ENCODE data around the gene VPS26B. TPM values are rescaled to one million over a fixed set of nuclear protein-coding genes. Genes with fewer than 3 reads are reported as not detected.
"Not testable (repeated sequence)": the region's sequence is repeated elsewhere in the genome, so short reads cannot be mapped to it uniquely, and the experiment has no call there.

VPS26B gene
- total RNA-seq, result 10 to 100 TPM; 39.8 to 42.3 TPM

DNA sequence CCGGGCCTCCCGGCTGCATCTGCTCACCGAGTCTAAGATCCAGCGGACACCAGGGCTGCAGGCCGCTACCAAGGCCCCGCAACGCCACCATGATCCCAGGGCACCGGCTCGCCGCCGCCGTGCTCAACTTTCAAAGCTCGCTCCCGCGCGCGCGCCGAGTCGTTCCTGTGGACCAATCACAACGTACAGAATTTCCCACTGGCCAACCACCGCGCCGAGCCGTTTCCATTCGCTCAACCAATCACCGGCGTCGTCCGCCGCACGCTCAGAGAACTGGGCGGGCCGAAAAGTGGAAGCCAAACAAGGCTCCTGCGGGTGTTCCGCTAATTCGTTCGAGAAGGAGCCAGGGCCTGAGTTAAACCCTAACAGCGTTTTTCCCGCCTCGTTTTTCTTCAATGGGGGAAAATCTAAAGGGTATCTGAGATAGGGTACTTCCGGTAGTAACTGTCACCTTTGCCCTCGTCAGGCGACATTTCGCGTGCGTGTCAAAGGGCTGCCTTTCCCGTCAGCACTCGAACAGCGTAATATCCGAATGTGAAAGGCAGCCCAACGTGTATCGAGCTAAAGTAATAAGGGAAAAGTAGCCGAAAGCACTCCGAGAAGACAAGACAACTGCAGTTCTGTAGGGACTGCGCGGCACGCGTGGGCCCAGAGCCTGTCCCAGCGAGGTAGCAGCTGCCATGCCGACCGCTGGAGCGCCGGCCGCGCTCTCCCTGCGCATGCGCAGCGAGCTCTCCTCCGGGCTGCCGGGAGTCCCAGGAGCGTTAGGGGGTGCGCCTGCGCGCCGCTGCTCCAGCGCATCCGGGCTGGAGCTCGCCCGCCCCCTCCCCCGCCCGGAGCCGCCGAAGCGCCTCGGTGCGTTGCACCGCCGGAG, at the start of gene VPS26B, which contains the start of gene NCAPD3:
Gene VPS26B, plus strand, starts transcription at position 836 of the 874 bp plus-strand sequence. CDS start 452 bp downstream, outside the sequence.
Gene NCAPD3, minus strand, starts transcription at position 132 of the 874 bp plus-strand sequence. Its CDS starts 41 bp downstream, at position 91.
- H3K27ac Mint-ChIP-seq, result peak within 1 kb of the TSS; percentile 97
- no peaks in the 10 kb centered on the region for H3K27me3 Mint-ChIP-seq (ENCODE audit: low read depth)
- H3K4me3 Mint-ChIP-seq, result peak within 1 kb of the TSS; percentile 95
- H3K4me1 Mint-ChIP-seq (ENCODE audit: low read depth), result peaks cover 59% of the 10 kb centered on the region
- CTCF ChIA-PET, result interaction anchor here (0.5 to 1.5 kb wide), 6 partner anchors 14 to 52 kb away, joined by 3 to 11 read pairs (median 4); partner anchors contain the start of gene GLB1L3
- intact Hi-C loops (cut with micrococcal nuclease), result loop anchor here (1.0 kb wide), 6 partner anchors 17 to 267 kb away; partner anchors contain the start of genes ACAD8, GLB1L2 and THYN1
- H3K9me3 Mint-ChIP-seq, result no peaks in the 10 kb centered on the region
- peak; percentile 98 for DNase-seq
- peaks cover 26% of the 10 kb centered on the region for H3K36me3 Mint-ChIP-seq (ENCODE audit: low read depth)

GRCh38 chr11:134176284-134176683, 48.2 kb upstream of the VPS26B start:
- CTCF ChIA-PET, result interaction anchor here (1.0 kb wide), 1 partner anchor 248 kb away, joined by 3 read pairs; no protein-coding TSS in a partner anchor
- no peaks in the 10 kb centered on the region for H3K27me3 Mint-ChIP-seq (ENCODE audit: low read depth)
- H3K4me3 Mint-ChIP-seq, result no peak overlapping the region
- H3K36me3 Mint-ChIP-seq (ENCODE audit: low read depth), result peaks cover 49% of the 10 kb centered on the region
- H3K27ac Mint-ChIP-seq, result no peak overlapping the region
- no peak for DNase-seq
- intact Hi-C loops (cut with micrococcal nuclease), result no loop called here
- no peaks in the 10 kb centered on the region for H3K9me3 Mint-ChIP-seq
- H3K4me1 Mint-ChIP-seq (ENCODE audit: low read depth), result no peaks in the 10 kb centered on the region

- Mint-ChIP-seq H3K36me3 (ENCODE audit: low read depth) (peaks cover 48% of the 10 kb centered on the region), H3K27ac (no peak overlapping the region), H3K9me3 (no peaks in the 10 kb centered on the region), H3K27me3 (ENCODE audit: low read depth) (no peaks in the 10 kb centered on the region), H3K4me1 (ENCODE audit: low read depth) (no peaks in the 10 kb centered on the region), H3K4me3 (no peak overlapping the region)
- intact Hi-C loops (cut with micrococcal nuclease), result no loop called here
- DNase-seq, result no peak
- CTCF ChIA-PET, result no interaction called here
These were observed 46.3 kb upstream of the VPS26B start for GRCh38 chr11:134178032-134178674.

DNA sequence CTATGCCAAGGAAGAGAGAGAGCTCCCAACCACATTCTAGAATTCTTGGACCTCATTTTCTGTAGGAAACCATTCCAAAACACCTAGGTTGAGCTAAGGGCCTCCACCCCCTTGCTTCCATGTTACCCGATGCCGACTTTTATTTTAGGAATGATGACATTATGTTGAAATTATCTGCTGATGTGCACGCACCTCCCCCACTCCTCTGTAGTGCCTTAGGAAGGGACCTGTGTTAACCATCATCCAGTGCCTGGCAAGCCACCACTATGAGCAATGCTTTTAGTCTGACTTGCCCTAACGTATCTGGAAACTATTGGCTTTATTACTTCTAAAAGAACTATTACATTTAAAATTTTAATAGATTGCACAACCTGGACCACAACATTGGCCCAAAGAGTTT, 42.8 kb upstream of the VPS26B start:
- CTCF ChIA-PET, result no interaction called here
- Mint-ChIP-seq H3K4me1 (ENCODE audit: low read depth) (no peaks in the 10 kb centered on the region), H3K36me3 (ENCODE audit: low read depth) (peaks cover 45% of the 10 kb centered on the region), H3K27me3 (ENCODE audit: low read depth) (no peaks in the 10 kb centered on the region), H3K27ac (no peak overlapping the region), H3K9me3 (no peaks in the 10 kb centered on the region), H3K4me3 (no peak overlapping the region)
- no peak for DNase-seq
- intact Hi-C loops (cut with micrococcal nuclease), result no loop called here

DNA sequence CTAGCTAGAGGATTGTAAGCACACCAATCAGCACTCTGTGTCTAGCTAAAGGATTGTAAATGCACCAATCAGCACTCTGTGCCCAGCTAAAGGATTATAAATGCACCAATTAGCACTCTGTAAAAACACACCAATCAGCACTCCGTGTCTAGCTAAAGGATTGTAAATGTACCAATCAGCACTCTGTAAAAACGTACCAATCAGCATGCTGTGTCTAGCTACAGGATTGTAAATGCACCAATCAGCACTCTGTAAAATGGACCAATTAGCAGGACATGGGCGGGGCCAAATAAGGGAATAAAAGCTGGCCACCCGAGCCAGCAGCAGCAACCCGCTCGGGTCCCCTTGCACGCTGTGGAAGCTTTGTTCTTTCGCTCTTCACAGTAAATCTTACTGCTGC, 36.4 kb upstream of the VPS26B start:
- CTCF ChIA-PET, result interaction anchor here (1.1 kb wide), 1 partner anchor 85 kb away, joined by 5 read pairs; no protein-coding TSS in a partner anchor
- H3K4me3 Mint-ChIP-seq; H3K27ac Mint-ChIP-seq; H3K27me3 Mint-ChIP-seq (ENCODE audit: low read depth); DNase-seq; intact Hi-C loops (cut with micrococcal nuclease); H3K9me3 Mint-ChIP-seq; H3K4me1 Mint-ChIP-seq (ENCODE audit: low read depth): not testable (repeated sequence)
- peaks cover 74% of the 10 kb centered on the region for H3K36me3 Mint-ChIP-seq (ENCODE audit: low read depth)

DNA sequence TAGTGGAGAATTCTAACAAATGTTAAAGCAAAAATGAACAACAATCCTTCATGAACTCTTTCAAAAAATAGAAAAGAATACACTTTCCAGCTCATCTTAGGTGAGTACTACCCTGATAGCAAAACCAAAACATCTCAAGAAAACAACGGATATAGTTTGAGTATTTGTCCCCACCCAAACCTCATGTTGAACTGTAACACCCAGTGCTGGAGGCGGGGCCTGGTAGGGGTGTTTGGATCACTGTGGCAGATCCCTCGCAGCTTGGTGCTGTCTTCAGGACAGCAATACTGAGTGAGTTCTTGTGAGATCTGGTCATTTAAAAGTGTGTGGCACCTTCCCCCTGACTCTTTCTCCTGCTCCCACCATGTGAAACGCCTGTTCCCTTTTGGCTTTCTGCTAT, 27.7 kb upstream of the VPS26B start:
- CTCF ChIA-PET, result interaction anchor here (0.6 to 1.3 kb wide), 2 partner anchors 104 to 146 kb away, joined by 3 to 4 read pairs; no protein-coding TSS in a partner anchor
- intact Hi-C loops (cut with micrococcal nuclease), result no loop called here

DNA sequence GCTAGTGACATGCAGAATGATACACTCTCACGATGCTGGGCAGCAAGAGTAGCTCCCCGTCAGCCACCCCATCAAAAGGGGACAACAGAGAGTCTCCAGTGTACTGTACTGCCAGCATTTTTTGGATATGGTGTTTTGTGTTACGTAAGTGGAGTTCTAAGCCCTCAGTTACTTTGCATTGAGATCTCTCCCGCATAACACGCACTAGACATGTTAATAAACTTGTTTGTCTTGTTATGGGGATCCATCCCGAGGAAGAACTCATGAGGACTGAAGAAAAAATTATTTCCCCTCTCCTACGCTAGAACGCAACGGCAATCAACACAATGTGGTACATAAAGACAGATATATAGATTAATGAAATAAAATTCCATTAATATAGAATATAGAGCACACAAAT, 24.9 kb upstream of the VPS26B start:
- no peak for DNase-seq
- intact Hi-C loops (cut with micrococcal nuclease), result no loop called here
- Mint-ChIP-seq H3K4me1 (ENCODE audit: low read depth) (no peaks in the 10 kb centered on the region), H3K9me3 (no peaks in the 10 kb centered on the region), H3K4me3 (no peak overlapping the region), H3K36me3 (ENCODE audit: low read depth) (peaks cover 59% of the 10 kb centered on the region), H3K27me3 (ENCODE audit: low read depth) (no peaks in the 10 kb centered on the region), H3K27ac (no peak overlapping the region)
- CTCF ChIA-PET, result no interaction called here

More for the DNA sequence above, 27.7 kb upstream of the VPS26B start:
- Mint-ChIP-seq H3K9me3 (no peaks in the 10 kb centered on the region), H3K27ac (no peak overlapping the region), H3K36me3 (ENCODE audit: low read depth) (peaks cover 56% of the 10 kb centered on the region), H3K4me1 (ENCODE audit: low read depth) (no peaks in the 10 kb centered on the region), H3K4me3 (no peak overlapping the region), H3K27me3 (ENCODE audit: low read depth) (no peaks in the 10 kb centered on the region)
- DNase-seq, result no peak

DNA sequence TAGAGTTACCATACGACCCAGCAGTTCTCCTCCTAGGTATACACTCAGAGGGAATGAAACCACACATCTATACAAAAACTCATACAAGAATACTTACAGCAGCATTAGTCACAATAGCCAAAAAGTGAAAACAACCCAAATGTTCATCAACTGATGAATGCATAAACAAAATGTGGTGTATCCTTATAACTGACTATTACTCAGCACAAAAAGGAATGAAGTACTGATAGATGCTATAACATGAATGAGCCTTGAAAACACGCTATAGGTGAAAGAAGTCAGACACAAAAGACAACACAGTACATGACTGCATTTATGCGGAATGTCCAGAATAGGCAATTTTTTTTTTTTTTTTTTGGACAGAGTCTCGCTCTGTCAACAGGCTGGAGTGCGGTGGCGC, 23.8 kb upstream of the VPS26B start:
- Mint-ChIP-seq H3K4me1 (ENCODE audit: low read depth) (no peaks in the 10 kb centered on the region), H3K27ac (no peak overlapping the region), H3K9me3 (no peaks in the 10 kb centered on the region), H3K36me3 (ENCODE audit: low read depth) (peaks cover 63% of the 10 kb centered on the region), H3K27me3 (ENCODE audit: low read depth) (no peaks in the 10 kb centered on the region), H3K4me3 (no peak overlapping the region)
- CTCF ChIA-PET, result no interaction called here
- intact Hi-C loops (cut with micrococcal nuclease), result no loop called here
- no peak for DNase-seq

GRCh38 chr11:134202661-134203060, 21.8 kb upstream of the VPS26B start:
- DNase-seq, result no peak
- no peaks in the 10 kb centered on the region for H3K9me3 Mint-ChIP-seq
- no peaks in the 10 kb centered on the region for H3K27me3 Mint-ChIP-seq (ENCODE audit: low read depth)
- H3K36me3 Mint-ChIP-seq (ENCODE audit: low read depth), result peaks cover 66% of the 10 kb centered on the region
- CTCF ChIA-PET, result interaction anchor here (0.7 kb wide), 1 partner anchor 111 kb away, joined by 4 read pairs; no protein-coding TSS in a partner anchor
- H3K4me1 Mint-ChIP-seq (ENCODE audit: low read depth), result no peaks in the 10 kb centered on the region
- intact Hi-C loops (cut with micrococcal nuclease), result no loop called here
- H3K27ac Mint-ChIP-seq, result no peak overlapping the region
- H3K4me3 Mint-ChIP-seq, result no peak overlapping the region

DNA sequence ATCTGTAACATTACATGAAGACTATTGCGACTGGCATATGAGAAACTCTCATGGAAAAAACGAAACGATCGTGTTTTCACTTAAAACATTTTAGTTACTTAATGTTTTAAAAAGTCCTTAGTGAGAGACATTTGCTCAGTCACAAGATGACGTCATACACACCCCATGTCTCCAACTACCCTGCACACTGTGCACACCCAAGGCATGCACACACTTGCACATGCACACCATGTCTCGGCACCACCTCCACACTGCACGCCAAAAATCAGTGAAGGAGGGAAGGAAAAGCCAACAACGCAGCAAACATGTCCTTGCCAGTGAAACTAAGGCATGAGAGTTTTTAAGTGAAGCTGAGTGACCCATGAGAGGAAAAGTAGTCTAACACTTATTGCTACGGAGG, 18.7 kb upstream of the VPS26B start:
- intact Hi-C loops (cut with micrococcal nuclease), result no loop called here
- CTCF ChIA-PET, result no interaction called here
- DNase-seq, result no peak
- Mint-ChIP-seq H3K27me3 (ENCODE audit: low read depth) (no peaks in the 10 kb centered on the region), H3K36me3 (ENCODE audit: low read depth) (peaks cover 67% of the 10 kb centered on the region), H3K4me3 (no peak overlapping the region), H3K27ac (no peak overlapping the region), H3K9me3 (no peaks in the 10 kb centered on the region), H3K4me1 (ENCODE audit: low read depth) (peaks cover 1% of the 10 kb centered on the region)

- intact Hi-C loops (cut with micrococcal nuclease), result no loop called here
- DNase-seq, result no peak
- Mint-ChIP-seq H3K4me1 (ENCODE audit: low read depth) (peaks cover 1% of the 10 kb centered on the region), H3K4me3 (no peak overlapping the region), H3K9me3 (no peaks in the 10 kb centered on the region), H3K27ac (no peak overlapping the region), H3K27me3 (ENCODE audit: low read depth) (no peaks in the 10 kb centered on the region), H3K36me3 (ENCODE audit: low read depth) (peaks cover 65% of the 10 kb centered on the region)
- CTCF ChIA-PET, result no interaction called here
These were observed 18.3 kb upstream of the VPS26B start for GRCh38 chr11:134206185-134206584.

DNA sequence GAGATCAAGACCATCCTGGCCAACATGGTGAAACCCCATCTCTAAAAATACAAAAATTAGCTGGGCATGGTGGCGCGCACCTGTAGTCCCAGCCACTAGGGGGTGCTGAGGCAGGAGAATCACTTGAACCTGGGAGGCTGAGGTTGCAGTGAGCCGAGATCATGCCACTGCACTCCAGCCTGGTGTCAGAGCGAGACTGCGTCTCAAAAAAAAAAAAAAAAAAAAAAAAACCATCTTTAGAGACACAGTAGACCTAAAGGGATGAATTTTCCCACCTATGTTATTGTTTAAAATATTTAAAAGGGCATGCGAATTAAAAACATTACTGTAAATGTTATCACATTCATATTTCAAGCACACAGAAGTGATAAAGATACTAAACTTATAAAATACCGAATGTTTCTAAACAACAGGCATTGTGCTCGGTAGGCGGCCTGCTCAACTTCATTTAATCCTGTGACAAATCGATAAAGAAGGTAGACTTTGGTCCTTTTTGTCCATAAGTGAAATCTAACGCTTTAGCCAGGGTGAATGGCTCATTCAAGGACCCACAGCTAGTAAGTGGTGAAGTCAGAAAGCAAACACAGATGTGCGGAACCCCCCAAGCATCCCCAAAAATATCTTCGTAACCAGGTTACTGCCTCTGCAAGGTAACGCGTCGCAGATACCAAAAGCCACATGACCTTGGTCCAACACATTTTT, 16.8 kb upstream of the VPS26B start:
- Mint-ChIP-seq H3K9me3 (no peaks in the 10 kb centered on the region), H3K36me3 (ENCODE audit: low read depth) (peaks cover 69% of the 10 kb centered on the region), H3K27me3 (ENCODE audit: low read depth) (no peaks in the 10 kb centered on the region), H3K4me3 (no peak overlapping the region), H3K4me1 (ENCODE audit: low read depth) (peaks cover 6% of the 10 kb centered on the region), H3K27ac (no peak overlapping the region)
- CTCF ChIA-PET, result interaction anchor here (0.8 to 2.0 kb wide), 7 partner anchors 13 to 41 kb away, joined by 3 to 6 read pairs (median 5); partner anchors contain the start of genes NCAPD3 and VPS26B
- peak; percentile 75 for DNase-seq
- intact Hi-C loops (cut with micrococcal nuclease), result loop anchor here (1.0 kb wide), 1 partner anchor 17 kb away; the partner anchor contains the start of gene VPS26B
